22Rv1 (cell line): ENCODE measurements around the gene PATJ.

ENCODE experiments used
- CTCF ChIP-seq: fragments of 450-650 bp; IDR thresholded peaks from 2 replicates; pipeline ENCODE4 v1.5.1; 2017; ENCODE audit warnings: mild to moderate bottlenecking
- ZFX ChIP-seq: fragments of 450-650 bp; IDR thresholded peaks from 2 replicates; pipeline ENCODE4 v1.6.1; 2017; ENCODE audit warnings: antibody characterized with exemption, borderline replicate concordance

GRCh38 chr1:62089570-62089969 is 347.3 kb downstream of the PATJ start:
- TF ChIP-seq CTCF (no peak), ZFX (no peak)
